Heart right ventricle (tissue), 16 donors: ENCODE results near the gene HLCS. TPM values are rescaled to one million over a fixed set of nuclear protein-coding genes. Genes with fewer than 3 reads are reported as not detected.
A peak's percentile ranks its signal among the peaks of the same experiment; 100 is the strongest.

Experiments used
- ATAC-seq, 8 donors: fragments of 200-7000 bp; cut with Tn5 transposase; one replicate each; pipeline ENCODE4 v1.9.1; 2020; ENCODE audit warnings: mild to moderate bottlenecking in 8 of 8, moderate library complexity in 8 of 8, moderate number of reproducible peaks in 1 of 8
- DNase-seq, 2 donors: peaks; one replicate each; pipeline ENCODE4 v3.0.0-alpha.2; 2020
- H3K27ac ChIP-seq, 10 donors: fragments of 200-600 bp; sonication (generic) in 2 of 10; one replicate each; pipeline versions ENCODE4 v1.5.0 to v1.8.0; 2020 to 2022; ENCODE audit warnings: mild to moderate bottlenecking in 3 of 10
- H3K27me3 ChIP-seq, 7 donors: fragments of 200-600 bp; one replicate each; pipeline ENCODE4 v1.8.0; 2021 to 2022; ENCODE audit warnings: mild to moderate bottlenecking in 2 of 7
- H3K36me3 ChIP-seq, 9 donors: fragments of 200-600 bp; sonication (generic) in 1 of 9; one replicate each; pipeline versions ENCODE4 v1.5.0 to v1.8.0; 2020 to 2022; ENCODE audit warnings: mild to moderate bottlenecking in 2 of 9
- H3K4me1 ChIP-seq, 9 donors: fragments of 200-600 bp; sonication (generic) in 1 of 9; one replicate each; pipeline versions ENCODE4 v1.5.0 to v1.8.0; 2020 to 2022; ENCODE audit warnings: mild to moderate bottlenecking in 4 of 9
- H3K4me3 ChIP-seq, 10 donors: fragments of 200-600 bp; sonication (generic) in 2 of 10; one replicate each; pipeline versions ENCODE4 v1.5.0 to v1.8.0; 2020 to 2022; ENCODE audit warnings: mild to moderate bottlenecking in 7 of 10, moderate library complexity in 2 of 10
- H3K9me3 ChIP-seq, 11 donors: fragments of 200-600 bp in 10 of 11; sonication (generic) in 2 of 11; one replicate each; pipeline versions ENCODE4 v1.5.0 to v1.8.0; 2013 to 2022; ENCODE audit warnings: mild to moderate bottlenecking in 2 of 11, control low read depth in 1 of 11, moderate library complexity in 1 of 11
- CTCF ChIP-seq, 9 donors: fragments of 200-600 bp; sonication (generic) in 2 of 9; IDR thresholded peaks; one replicate each; pipeline versions ENCODE4 v1.5.0 to v1.8.0; 2021 to 2022; ENCODE audit warnings: antibody characterized with exemption in 9 of 9, mild to moderate bottlenecking in 5 of 9, moderate library complexity in 1 of 9
- WGBS, 2 donors: extraction: QIAGEN DNeasy Blood & Tissue Kit; methylation state at CpG; one replicate each; pipeline ENCODE4 v1.1.7; 2013; ENCODE audit warnings: inconsistent platforms in 1 of 2; 5-methylcytosine and 5-hydroxymethylcytosine counted together
- intact Hi-C, 10 donors: fragments of 100-400 bp; cut with DNase I; formaldehyde crosslinking; loops; one replicate each; pipeline versions ENCODE4 v1.11.1 to v1.14.2; 2022
- polyA plus RNA-seq, 2 donors: library from polyadenylated mRNA; stranded (reverse); fragments of 200-250 nt; gene quantifications; one replicate each; pipeline ENCODE4 v1.2.3, GENCODE V29; 2013
- total RNA-seq, 10 donors: library from RNA; stranded (reverse); fragmentation: NEBNext Ultra II Directional in 3 of 10; extraction: Animal tissue kit (Norgen Biotek cat#: 25700) in 3 of 10; gene quantifications; one replicate each; pipeline versions ENCODE4 v1.2.1 to v1.2.4, GENCODE V29; 2021 to 2023
- donor health status: Arrhythmogenic right ventricular cardiomyopathy.
- donor health status: ischemic (EF 13 %, LVEDD 7.1; RV severe dilation, severe dysfunction).
- donor health status: healthy with polysubstance abuse.
- donor health status: DM: no; HTN: yes; CAD: no.
- donor health status: DM: no; HTN: no; CAD: no.
- donor health status: ischemic (EF 25% LVEDD 6.9; RV normal size, moderate dysfunction).
- donor health status: ischemic (EF 25% LVEDD 5.7; RV mildly dilated, moderate dysfunction).
- donor health status: healthy.
- donor health status: DM: yes; HTN: yes; CAD: no.
- donor health status: Ischemic cardiomyopathy.
- donor health status: ischemic (EF 35%, LVEDD 5.7; RV mildly dilated, moderate dysfunction).
- donor health status: nonischemic (EF 11% LVEDD 7.7; RV severe dilation, severe dysfunction).
- donor health status: DM: yes; HTN: yes; CAD: no.
- donor health status: PGD.
- donor health status: ischemic (EF 29% LVEDD 5.4; RV normal size, mild dysfunction).
- donor health status: nonischemic (EF 23%, LVEDD 6.1; RV moderate dilation, normal function).

The HLCS gene
- total and polyA plus RNA-seq, 12 donors: 2.0 to 9.6 (median 6.7) TPM

GRCh38 chr21:36994501-36995158 is 28.2 kb upstream of the HLCS start:
- Histone ChIP-seq H3K36me3 (no peaks in the 10 kb centered on the region), H3K27ac (no peak overlapping the region), H3K27me3 (peaks cover 0 to 21% (median 16%) of the 10 kb centered on the region in 7 donors), H3K9me3 (peaks cover 0 to 5% (median 0%) of the 10 kb centered on the region in 11 donors), H3K4me3 (peak overlapping the region in 1 of 10 donors; percentile 20), H3K4me1 (peaks cover 0 to 8% (median 4%) of the 10 kb centered on the region in 9 donors)
- intact Hi-C loops: loop anchor here in 3 of 10 donors (5.0 to 10.0 kb wide), 2 partner anchors 78 to 80 kb away; partner anchors contain the start of genes PIGP (in 3 of the 3) and TTC3 (in 3 of the 3)
- 21 to 23% methylated on average over 38 of the region's 38 CpGs for WGBS, 2 donors
- no peak for ATAC-seq
- peak in 1 of 9 donors; percentile 8 for TF ChIP-seq CTCF (IDR thresholded peaks at IDR 0.05)
- no peak for DNase-seq

GRCh38 chr21:36992671-36993070 is 26.2 kb upstream of the HLCS start:
- H3K36me3 ChIP-seq: no peaks in the 10 kb centered on the region
- no peak for TF ChIP-seq CTCF (IDR thresholded peaks at IDR 0.05)
- peaks cover 0 to 5% (median 0%) of the 10 kb centered on the region in 11 donors for H3K9me3 ChIP-seq
- H3K4me3 ChIP-seq: no peak overlapping the region
- intact Hi-C loops: loop anchor here in 3 of 10 donors (5.0 to 10.0 kb wide), 2 partner anchors 80 to 82 kb away; partner anchors contain the start of genes PIGP (in 3 of the 3) and TTC3 (in 3 of the 3)
- no peak overlapping the region for H3K27ac ChIP-seq
- ATAC-seq (no peak), DNase-seq (no peak)
- 60 to 86% methylated on average over 7 of the region's 7 CpGs for WGBS, 2 donors
- H3K4me1 ChIP-seq: peaks cover 0 to 16% (median 4%) of the 10 kb centered on the region in 9 donors
- H3K27me3 ChIP-seq: peaks cover 0 to 21% (median 16%) of the 10 kb centered on the region in 7 donors

GRCh38 chr21:36990508-36991205 is 24.2 kb upstream of the HLCS start:
- peaks cover 0 to 5% (median 0%) of the 10 kb centered on the region in 11 donors for H3K9me3 ChIP-seq
- 60 to 61% methylated on average over 21 of the region's 21 CpGs for WGBS, 2 donors
- H3K4me3 ChIP-seq: peak overlapping the region in 9 of 10 donors; percentile 38 to 76 (median 67)
- intact Hi-C loops: loop anchor here in 3 of 10 donors (5.0 to 10.0 kb wide), 2 partner anchors 82 to 84 kb away; partner anchors contain the start of genes PIGP (in 3 of the 3) and TTC3 (in 3 of the 3)
- peaks cover 0 to 16% (median 4%) of the 10 kb centered on the region in 9 donors for H3K4me1 ChIP-seq
- peak overlapping the region in 9 of 10 donors; percentile 81 to 97 (median 95) for H3K27ac ChIP-seq
- ATAC-seq (no peak), DNase-seq (no peak)
- TF ChIP-seq CTCF (IDR thresholded peaks at IDR 0.05): no peak
- no peaks in the 10 kb centered on the region for H3K36me3 ChIP-seq
- H3K27me3 ChIP-seq: peaks cover 0 to 21% (median 16%) of the 10 kb centered on the region in 7 donors
